SK-N-SH (cell line): ENCODE measurements around the gene TRPC4.

Source experiments
- CHD2 ChIP-seq: fragments of 150-350 bp; IDR thresholded peaks from 2 replicates; pipeline ENCODE4 v1.6.1; 2018; ENCODE audit warnings: low read length; ENCODE audit not compliant: partially characterized antibody
- EP300 ChIP-seq, 2 experiments: IDR thresholded peaks; 2 replicates each; pipeline versions ENCODE4 v1.4.0 to v1.6.1; 2012; ENCODE audit warnings: borderline replicate concordance in 1 of 2, low read depth in 1 of 2, low read length in 1 of 2
- EZH2phosphoT487 ChIP-seq: fragments of 200-600 bp; sonication (generic); IDR thresholded peaks from 2 replicates; pipeline ENCODE4 v1.6.1; 2017; ENCODE audit warnings: low read depth, mixed run types, mild to moderate bottlenecking, antibody characterized with exemption, moderate library complexity, borderline replicate concordance
- GATA2 ChIP-seq: sonication (generic); formaldehyde crosslinking; IDR thresholded peaks from 2 replicates; pipeline ENCODE4 v1.5.0; 2020; ENCODE audit warnings: mild to moderate bottlenecking, missing genetic modification reagents
- MXI1 ChIP-seq: IDR thresholded peaks from 2 replicates; pipeline ENCODE4 v1.6.1; 2012; ENCODE audit warnings: mild to moderate bottlenecking, low read depth, low read length, improper control_type of control experiment
- POLR2AphosphoS5 ChIP-seq: IDR thresholded peaks from 2 replicates; pipeline ENCODE4 v1.6.1; 2012; ENCODE audit warnings: low read depth, low read length
- RAD21 ChIP-seq: IDR thresholded peaks from 2 replicates; pipeline ENCODE4 v1.6.1; 2012; ENCODE audit warnings: mild to moderate bottlenecking, low read length
- REST ChIP-seq: IDR thresholded peaks from 2 replicates; pipeline ENCODE4 v1.6.1; 2012; ENCODE audit warnings: mild to moderate bottlenecking, low read depth, low read length, moderate library complexity
- SIN3A ChIP-seq: IDR thresholded peaks from 2 replicates; pipeline ENCODE4 v1.6.1; 2012; ENCODE audit warnings: low read depth, mild to moderate bottlenecking, low read length, moderate library complexity, borderline replicate concordance
- TAF1 ChIP-seq: IDR thresholded peaks from 2 replicates; pipeline ENCODE4 v1.6.1; 2012; ENCODE audit warnings: low read depth, mild to moderate bottlenecking, low read length, moderate library complexity, borderline replicate concordance
- TEAD4 ChIP-seq: IDR thresholded peaks from 2 replicates; pipeline ENCODE4 v1.4.0; 2012; ENCODE audit warnings: mild to moderate bottlenecking, borderline replicate concordance; ENCODE audit not compliant: insufficient read depth
- YY1 ChIP-seq: IDR thresholded peaks from 2 replicates; pipeline ENCODE4 v1.4.0; 2012; ENCODE audit warnings: low read depth, mild to moderate bottlenecking
- TF ChIP-seq, protein P1 (sequence below): fragments of 200-600 bp; sonication (generic); IDR thresholded peaks from 2 replicates; pipeline ENCODE4 v1.6.1; 2017; ENCODE audit warnings: antibody characterized with exemption, mild to moderate bottlenecking, moderate library complexity
- TF ChIP-seq, protein P2 (sequence below): IDR thresholded peaks from 2 replicates; pipeline ENCODE4 v1.4.0; 2012; ENCODE audit warnings: low read depth

GRCh38 chr13:37788346-37788745 lies 81.2 kb downstream of the TRPC4 start:
- TF ChIP-seq, protein P1, sequence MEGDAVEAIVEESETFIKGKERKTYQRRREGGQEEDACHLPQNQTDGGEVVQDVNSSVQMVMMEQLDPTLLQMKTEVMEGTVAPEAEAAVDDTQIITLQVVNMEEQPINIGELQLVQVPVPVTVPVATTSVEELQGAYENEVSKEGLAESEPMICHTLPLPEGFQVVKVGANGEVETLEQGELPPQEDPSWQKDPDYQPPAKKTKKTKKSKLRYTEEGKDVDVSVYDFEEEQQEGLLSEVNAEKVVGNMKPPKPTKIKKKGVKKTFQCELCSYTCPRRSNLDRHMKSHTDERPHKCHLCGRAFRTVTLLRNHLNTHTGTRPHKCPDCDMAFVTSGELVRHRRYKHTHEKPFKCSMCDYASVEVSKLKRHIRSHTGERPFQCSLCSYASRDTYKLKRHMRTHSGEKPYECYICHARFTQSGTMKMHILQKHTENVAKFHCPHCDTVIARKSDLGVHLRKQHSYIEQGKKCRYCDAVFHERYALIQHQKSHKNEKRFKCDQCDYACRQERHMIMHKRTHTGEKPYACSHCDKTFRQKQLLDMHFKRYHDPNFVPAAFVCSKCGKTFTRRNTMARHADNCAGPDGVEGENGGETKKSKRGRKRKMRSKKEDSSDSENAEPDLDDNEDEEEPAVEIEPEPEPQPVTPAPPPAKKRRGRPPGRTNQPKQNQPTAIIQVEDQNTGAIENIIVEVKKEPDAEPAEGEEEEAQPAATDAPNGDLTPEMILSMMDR = no peak
- no peak for TF ChIP-seq MXI1
- TF ChIP-seq, protein P2, sequence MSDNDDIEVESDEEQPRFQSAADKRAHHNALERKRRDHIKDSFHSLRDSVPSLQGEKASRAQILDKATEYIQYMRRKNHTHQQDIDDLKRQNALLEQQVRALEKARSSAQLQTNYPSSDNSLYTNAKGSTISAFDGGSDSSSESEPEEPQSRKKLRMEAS = no peak
- TF ChIP-seq REST = no peak
- no peak for TF ChIP-seq RAD21
- TF ChIP-seq EP300 (IDR thresholded peaks at IDR 0.05; ENCODE audit: borderline replicate concordance in 1 of 2, low read depth in 1 of 2, low read length in 1 of 2) = no peak
- TF ChIP-seq CHD2 = no peak
- no peak for TF ChIP-seq SIN3A
- no peak for TF ChIP-seq POLR2AphosphoS5
- no peak for TF ChIP-seq GATA2 (CRISPR knock-in tag)
- no peak for TF ChIP-seq TAF1
- TF ChIP-seq TEAD4 = no peak
- no peak for TF ChIP-seq EZH2phosphoT487
- no peak for TF ChIP-seq YY1
